Endothelial cell of umbilical vein (primary cell): Measurements from ENCODE around the gene BMERB1. TPM values are rescaled to one million over a fixed set of nuclear protein-coding genes. Genes with fewer than 3 reads are reported as not detected.
"Not testable (repeated sequence)": the region's sequence is repeated elsewhere in the genome, so short reads cannot be mapped to it uniquely, and the experiment has no call there.

Experiments used
- BruUV-seq: library from RNA; stranded (reverse); fragments of 400-500 nt; replicated peaks from 2 replicates; lab custom pipeline; 2021; lab: Mats Ljungman, UMichigan
- CTCF ChIA-PET: fragments of 300-600, 350-600 bp; sonication (Branson Sonifier 250); formaldehyde crosslinking; loops from one replicate; lab custom pipeline; 2021; ENCODE audit warnings: antibody characterized with exemption, inconsistent platforms; lab: Charles Lee
- POLR2A ChIA-PET: fragments of 300-600, 350-600 bp; sonication (Branson Sonifier 250); formaldehyde crosslinking; loops from one replicate; lab custom pipeline; 2021; ENCODE audit warnings: antibody characterized with exemption, inconsistent platforms; lab: Charles Lee
- DNase-seq: peaks from one replicate; pipeline ENCODE4 v3.0.0-alpha.2; 2011; ENCODE audit warnings: low read depth, low spot score
- FAIRE-seq: peaks from 2 replicates; lab custom pipeline; 2011; peaks lifted over from hg19 to GRCh38; lab: Jason Lieb, UNC
- H2AFZ ChIP-seq: 2 replicates; pipeline ENCODE4 v1.6.0; 2012; ENCODE audit warnings: low read depth, low read length, control low read depth, inconsistent platforms
- H3K27ac ChIP-seq: 2 replicates; pipeline ENCODE4 v1.5.1; 2011; ENCODE audit warnings: low read depth, mild to moderate bottlenecking, control low read depth, low read length, moderate library complexity; ENCODE audit not compliant: insufficient read depth
- H3K27me3 ChIP-seq, 2 experiments: 2 replicates each; pipeline versions ENCODE4 v1.6.0 to v1.6.1; 2011; ENCODE audit warnings: low read length in 2 of 2, mixed read lengths in 1 of 2; ENCODE audit not compliant: control insufficient read depth in 2 of 2, insufficient read depth in 2 of 2
- H3K36me3 ChIP-seq, 2 experiments: 2 replicates in 1 of 2; 3 replicates in 1 of 2; pipeline ENCODE4 v1.5.1; 2011; ENCODE audit warnings: low read length in 2 of 2, mild to moderate bottlenecking in 1 of 2, moderate library complexity in 1 of 2; ENCODE audit not compliant: control insufficient read depth in 2 of 2, insufficient read depth in 2 of 2; ENCODE audit errors: extremely low read depth in 1 of 2
- H3K4me1 ChIP-seq: 3 replicates; pipeline ENCODE4 v1.5.1; 2011; ENCODE audit warnings: mild to moderate bottlenecking, low read length; ENCODE audit not compliant: control insufficient read depth, insufficient read depth; ENCODE audit errors: extremely low read depth
- H3K4me2 ChIP-seq: 2 replicates; pipeline ENCODE4 v1.6.1; 2011; ENCODE audit warnings: low read length, control low read depth, mixed read lengths; ENCODE audit not compliant: insufficient read depth
- H3K4me3 ChIP-seq, 3 experiments: fragments of 200-600 bp in 1 of 3; sonication (generic), shearing (Covaris generic) in 1 of 3; replicated peaks in 1 of 3; 2 replicates each; pipeline ENCODE4 v1.5.1; 2011 to 2016; ENCODE audit warnings: control low read depth in 3 of 3, low read length in 3 of 3, mild to moderate bottlenecking in 2 of 3, inconsistent platforms in 1 of 3, low read depth in 1 of 3, moderate library complexity in 1 of 3; ENCODE audit not compliant: insufficient read depth in 1 of 3
- H3K79me2 ChIP-seq: 2 replicates; pipeline ENCODE4 v1.6.0; 2012; ENCODE audit warnings: low read length, inconsistent platforms; ENCODE audit not compliant: control insufficient read depth, insufficient read depth
- H3K9ac ChIP-seq: replicated peaks from 2 replicates; pipeline ENCODE3; 2011; ENCODE audit warnings: low read length, control low read depth; ENCODE audit not compliant: insufficient read depth; ENCODE audit errors: extremely low read depth
- H3K9me1 ChIP-seq: replicated peaks from 3 replicates; pipeline ENCODE4 v1.6.0; 2011; ENCODE audit warnings: mild to moderate bottlenecking, low read length; ENCODE audit not compliant: control insufficient read depth, insufficient read depth; ENCODE audit errors: extremely low read depth
- H3K9me3 ChIP-seq: replicated peaks from 2 replicates; pipeline ENCODE4 v1.5.1; 2012; ENCODE audit warnings: low read length, inconsistent platforms; ENCODE audit not compliant: control insufficient read depth, insufficient read depth
- H4K20me1 ChIP-seq: replicated peaks from 2 replicates; pipeline ENCODE3; 2011; ENCODE audit warnings: mild to moderate bottlenecking, low read length; ENCODE audit not compliant: control insufficient read depth, insufficient read depth; ENCODE audit errors: extremely low read depth
- CTCF ChIP-seq, 2 donors: IDR thresholded peaks; 1 replicate in 1 of 2; 2 replicates in 1 of 2; pipeline ENCODE4 v1.5.1; 2011; ENCODE audit warnings: low read length in 2 of 2, mild to moderate bottlenecking in 2 of 2, moderate library complexity in 2 of 2, control low read depth in 1 of 2, inconsistent platforms in 1 of 2, low read depth in 1 of 2; ENCODE audit not compliant: insufficient read depth in 1 of 2; ENCODE audit errors: extremely low read depth in 1 of 2
- EZH2 ChIP-seq: IDR thresholded peaks from 2 replicates; pipeline ENCODE4 v1.6.1; 2012; ENCODE audit warnings: borderline replicate concordance, low read depth, mild to moderate bottlenecking, moderate library complexity, low read length, inconsistent platforms; ENCODE audit not compliant: severe bottlenecking
- FOS ChIP-seq: IDR thresholded peaks from 2 replicates; pipeline ENCODE4 v1.6.1; 2011; ENCODE audit warnings: mild to moderate bottlenecking, low read length, moderate library complexity, borderline replicate concordance; ENCODE audit not compliant: insufficient read depth
- GATA2 ChIP-seq: IDR thresholded peaks from 2 replicates; pipeline ENCODE4 v1.7.0; 2011; ENCODE audit warnings: low read depth, mild to moderate bottlenecking, moderate library complexity, mixed read lengths, low read length; ENCODE audit not compliant: insufficient read length, insufficient read depth
- JUN ChIP-seq: IDR thresholded peaks from 2 replicates; pipeline ENCODE4 v1.6.1; 2011; ENCODE audit warnings: borderline replicate concordance, low read depth; ENCODE audit not compliant: insufficient read length, insufficient read depth
- MAX ChIP-seq: IDR thresholded peaks from 2 replicates; pipeline ENCODE4 v1.6.1; 2011; ENCODE audit not compliant: insufficient read depth, insufficient read length
- MYC ChIP-seq: IDR thresholded peaks from one replicate; pipeline ENCODE4 v1.6.1; 2011; ENCODE audit warnings: mild to moderate bottlenecking, low read depth, low read length
- POLR2A ChIP-seq: IDR thresholded peaks from 2 replicates; pipeline ENCODE4 v1.6.1; 2012; ENCODE audit warnings: low read depth, mild to moderate bottlenecking, control low read depth, low read length
- POLR2AphosphoS5 ChIP-seq: IDR thresholded peaks from 2 replicates; pipeline ENCODE4 v1.6.1; 2012; ENCODE audit warnings: low read depth, mild to moderate bottlenecking, control low read depth, low read length, moderate library complexity; ENCODE audit not compliant: insufficient read depth
- dilution Hi-C: fragments of 300-500 bp; cut with MboI; formaldehyde crosslinking; loops from one replicate; pipeline ENCODE4 v1.15.0; 2019; ENCODE audit warnings: low sequenced_read_pairs; ENCODE audit not compliant: extremely low pct_ligation_motif_present
- intact Hi-C: fragments of 100-400 bp; cut with micrococcal nuclease; formaldehyde crosslinking; loops from one replicate; pipeline ENCODE4 v1.10.0; 2022
- polyA plus RNA-seq, 4 experiments: library from polyadenylated mRNA; depleted of rRNA in 3 of 4; stranded (reverse) in 3 of 4; unstranded in 1 of 4; fragments of >200 nt; gene quantifications; 2 replicates each; pipeline versions ENCODE4 v1.2.1 to v1.2.3, GENCODE V29; 2011 to 2012; ENCODE audit warnings: missing spikeins in 1 of 4
- total RNA-seq: library from RNA; stranded (reverse); gene quantifications from 2 replicates; pipeline ENCODE4 v1.2.3, GENCODE V29; 2021

Gene BMERB1
- total and polyA plus RNA-seq, 2 donors (not counting 3 experiments of a cell fraction or from before 2014, with no cell fraction given), result 14.1 to 17.4 TPM

GRCh38 chr16:15606518-15607220, 172.3 kb downstream of the BMERB1 start:
- Histone ChIP-seq H3K4me2 (no peak overlapping the region), H3K9me3 (no peaks in the 10 kb centered on the region), H3K79me2 (no peaks in the 10 kb centered on the region), H3K9ac (no peak overlapping the region), H2AFZ (no peak overlapping the region), H3K36me3 (peaks cover 18 to 39% of the 10 kb centered on the region in 2 experiments), H3K27ac (no peak overlapping the region), H3K4me1 (no peaks in the 10 kb centered on the region), H3K9me1 (no peaks in the 10 kb centered on the region), H3K27me3 (no peaks in the 10 kb centered on the region), H3K4me3 (no peak overlapping the region), H4K20me1 (no peaks in the 10 kb centered on the region)
- intact Hi-C loops (no loop called here), dilution Hi-C loops (no loop called here)
- TF ChIP-seq FOS (no peak), MAX (no peak), POLR2AphosphoS5 (no peak), CTCF (IDR thresholded peaks at IDR 0.05; ENCODE audit: extremely low read depth in 1 of 2, insufficient read depth in 1 of 2, low read depth in 1 of 2, low read length in 2 of 2) (no peak), MYC (no peak), JUN (no peak), POLR2A (no peak), EZH2 (no peak), GATA2 (no peak)
- FAIRE-seq (no peak), DNase-seq (no peak)
- ChIA-PET CTCF (interaction anchor here (1.3 kb wide), 1 partner anchor 55 kb away, joined by 5 read pairs; no protein-coding TSS in a partner anchor), POLR2A (no interaction called here)
- no TSS peak for BruUV-seq

- H3K4me3 ChIP-seq, H3K4me1 ChIP-seq, H2AFZ ChIP-seq, FAIRE-seq, H3K27ac ChIP-seq, POLR2A ChIA-PET, H3K79me2 ChIP-seq, H3K9ac ChIP-seq, dilution Hi-C loops, DNase-seq, intact Hi-C loops, BruUV-seq, H3K4me2 ChIP-seq, H3K9me1 ChIP-seq, H3K9me3 ChIP-seq, H4K20me1 ChIP-seq, H3K27me3 ChIP-seq: not testable (repeated sequence)
- H3K36me3 ChIP-seq, result peaks cover 19 to 40% of the 10 kb centered on the region in 2 experiments
- CTCF ChIA-PET, result interaction anchor here (1.3 kb wide), 1 partner anchor 56 kb away, joined by 5 read pairs; no protein-coding TSS in a partner anchor
Measured at GRCh38 chr16:15607221-15607699, 172.9 kb downstream of the BMERB1 start.
